IMR-90 (cell line): Measurements from ENCODE around the gene ANP32B. TPM values are rescaled to one million over a fixed set of nuclear protein-coding genes. Genes with fewer than 3 reads are reported as not detected.

Experiments used
- ATAC-seq: fragments of 200-7000 bp; cut with Tn5 transposase; 2 replicates; pipeline ENCODE4 v1.9.1; 2020; ENCODE audit warnings: low read depth, mild to moderate bottlenecking, moderate library complexity
- BruUV-seq: library from RNA; stranded (reverse); fragments of 400-500 nt; replicated peaks from 2 replicates; lab custom pipeline; 2021; lab: Mats Ljungman, UMichigan
- CTCF ChIA-PET: fragments of 300-600 bp; formaldehyde crosslinking; extraction: SDS; loops from one replicate; lab custom pipeline; 2021; ENCODE audit warnings: antibody characterized with exemption; lab: Yijun Ruan, JAX
- POLR2A ChIA-PET: fragments of 300-600 bp; sonication (Branson Sonifier 250); formaldehyde crosslinking; loops from one replicate; lab custom pipeline; 2022; ENCODE audit warnings: antibody characterized with exemption; ENCODE audit not compliant: unreplicated experiment; lab: Charles Lee
- DNase-seq: peaks from one replicate; pipeline ENCODE4 v3.0.0; 2013
- H2AFZ ChIP-seq: replicated peaks from 2 replicates; pipeline ENCODE3; 2013; ENCODE audit warnings: low read length, mild to moderate bottlenecking; ENCODE audit not compliant: poor library complexity
- H2AK5ac ChIP-seq: 2 replicates; pipeline ENCODE4 v1.6.1; 2013; ENCODE audit warnings: low read depth, low read length, inconsistent platforms
- H2AK9ac ChIP-seq: replicated peaks from 2 replicates; pipeline ENCODE3; 2013; ENCODE audit warnings: mild to moderate bottlenecking, low read depth, low read length, moderate library complexity; ENCODE audit not compliant: poor library complexity
- H2BK120ac ChIP-seq: 2 replicates; pipeline ENCODE4 v1.6.1; 2013; ENCODE audit warnings: low read depth, low read length, inconsistent platforms
- H2BK15ac ChIP-seq: 3 replicates; pipeline ENCODE4 v1.6.1; 2013; ENCODE audit warnings: low read depth, low read length, inconsistent platforms
- H2BK20ac ChIP-seq: 2 replicates; pipeline ENCODE4 v1.6.1; 2013; ENCODE audit warnings: low read depth, mild to moderate bottlenecking, inconsistent platforms, low read length, moderate library complexity
- H2BK5ac ChIP-seq: 2 replicates; pipeline ENCODE4 v1.6.1; 2013; ENCODE audit warnings: mild to moderate bottlenecking, low read depth, low read length, inconsistent platforms; ENCODE audit not compliant: poor library complexity, severe bottlenecking
- H3K14ac ChIP-seq: replicated peaks from 2 replicates; pipeline ENCODE4 v1.6.1; 2013; ENCODE audit warnings: low read depth, low read length, inconsistent platforms
- H3K18ac ChIP-seq: 2 replicates; pipeline ENCODE4 v1.6.1; 2013; ENCODE audit warnings: low read depth, low read length, control low read depth
- H3K23ac ChIP-seq: 2 replicates; pipeline ENCODE4 v1.6.1; 2013; ENCODE audit warnings: low read depth, low read length, inconsistent platforms
- H3K27ac ChIP-seq: 2 replicates; pipeline ENCODE4 v1.5.1; 2013; ENCODE audit warnings: mild to moderate bottlenecking, control low read depth, low read length; ENCODE audit not compliant: insufficient read depth
- H3K27me3 ChIP-seq: 2 replicates; pipeline ENCODE4 v1.6.1; 2013; ENCODE audit warnings: low read length; ENCODE audit not compliant: control insufficient read depth, insufficient read depth
- H3K36me3 ChIP-seq: 2 replicates; pipeline ENCODE4 v1.6.1; 2013; ENCODE audit warnings: low read length, mixed read lengths; ENCODE audit not compliant: control insufficient read depth, insufficient read depth
- H3K4ac ChIP-seq: 2 replicates; pipeline ENCODE4 v1.6.1; 2013; ENCODE audit warnings: low read depth, low read length, inconsistent platforms
- H3K4me1 ChIP-seq: 2 replicates; pipeline ENCODE4 v1.6.1; 2013; ENCODE audit warnings: low read length, mixed read lengths; ENCODE audit not compliant: control insufficient read depth, insufficient read depth
- H3K4me2 ChIP-seq: 2 replicates; pipeline ENCODE4 v1.6.1; 2013; ENCODE audit warnings: low read depth, mild to moderate bottlenecking, control low read depth, low read length, moderate library complexity
- H3K4me3 ChIP-seq: 2 replicates; pipeline ENCODE4 v1.5.1; 2013; ENCODE audit warnings: low read depth, mild to moderate bottlenecking, control low read depth, low read length, moderate library complexity; ENCODE audit not compliant: insufficient read depth
- H3K56ac ChIP-seq: 2 replicates; pipeline ENCODE4 v1.6.1; 2013; ENCODE audit warnings: low read length, inconsistent platforms; ENCODE audit not compliant: insufficient read depth; ENCODE audit errors: extremely low read depth
- H3K79me1 ChIP-seq, 2 experiments: 2 replicates each; pipeline ENCODE4 v1.6.1; 2013; ENCODE audit warnings: low read length in 2 of 2, inconsistent platforms in 1 of 2, low read depth in 1 of 2
- H3K9ac ChIP-seq: 2 replicates; pipeline ENCODE4 v1.6.1; 2013; ENCODE audit warnings: low read depth, low read length, control low read depth
- H3K9me1 ChIP-seq: 2 replicates; pipeline ENCODE4 v1.6.1; 2013; ENCODE audit warnings: low read length, inconsistent platforms; ENCODE audit not compliant: insufficient read depth
- H3K9me3 ChIP-seq: 2 replicates; pipeline ENCODE4 v1.6.1; 2013; ENCODE audit warnings: low read length; ENCODE audit not compliant: control insufficient read depth, insufficient read depth
- H4K20me1 ChIP-seq: 2 replicates; pipeline ENCODE4 v1.6.1; 2013; ENCODE audit warnings: low read length, inconsistent platforms; ENCODE audit not compliant: insufficient read depth
- H4K5ac ChIP-seq: 2 replicates; pipeline ENCODE4 v1.6.1; 2013; ENCODE audit warnings: mild to moderate bottlenecking, low read depth, low read length, control low read depth
- H4K8ac ChIP-seq, 2 experiments: 2 replicates each; pipeline ENCODE4 v1.6.1; 2013; ENCODE audit warnings: low read depth in 2 of 2, low read length in 2 of 2, control low read depth in 1 of 2, inconsistent platforms in 1 of 2
- H4K91ac ChIP-seq: 2 replicates; pipeline ENCODE4 v1.6.1; 2013; ENCODE audit warnings: low read depth, low read length, inconsistent platforms; ENCODE audit not compliant: insufficient read depth
- CEBPB ChIP-seq: IDR thresholded peaks from 2 replicates; pipeline ENCODE4 v1.6.1; 2012; ENCODE audit warnings: low read depth, low read length, improper control_type of control experiment
- CHD1 ChIP-seq: IDR thresholded peaks from 2 replicates; pipeline ENCODE4 v1.6.1; 2012; ENCODE audit warnings: low read depth, low read length, improper control_type of control experiment
- ELK1 ChIP-seq: fragments of 150-350 bp; IDR thresholded peaks from 2 replicates; pipeline ENCODE4 v1.6.1; 2016; ENCODE audit warnings: low read depth, mild to moderate bottlenecking, low read length, moderate library complexity, borderline replicate concordance
- FOS ChIP-seq: fragments of 150-350 bp; IDR thresholded peaks from 2 replicates; pipeline ENCODE4 v1.6.1; 2016; ENCODE audit warnings: low read depth, low read length
- MAFK ChIP-seq: IDR thresholded peaks from 2 replicates; pipeline ENCODE4 v1.6.1; 2012; ENCODE audit warnings: low read depth, low read length, improper control_type of control experiment
- MAZ ChIP-seq: IDR thresholded peaks from 2 replicates; pipeline ENCODE4 v1.6.1; 2012; ENCODE audit warnings: low read depth, mild to moderate bottlenecking, low read length, improper control_type of control experiment, moderate library complexity, borderline replicate concordance
- MXI1 ChIP-seq: IDR thresholded peaks from 2 replicates; pipeline ENCODE4 v1.6.1; 2012; ENCODE audit warnings: low read depth, mild to moderate bottlenecking, low read length, moderate library complexity, borderline replicate concordance
- NFE2L2 ChIP-seq: fragments of 150-350 bp; IDR thresholded peaks from 2 replicates; pipeline ENCODE4 v1.6.1; 2016; ENCODE audit warnings: low read depth, mild to moderate bottlenecking, low read length
- POLR2A ChIP-seq: IDR thresholded peaks from 2 replicates; pipeline ENCODE4 v1.6.1; 2012; ENCODE audit warnings: mild to moderate bottlenecking, low read depth, low read length
- RAD21 ChIP-seq: IDR thresholded peaks from 2 replicates; pipeline ENCODE4 v1.6.1; 2012; ENCODE audit warnings: low read length, improper control_type of control experiment
- WGBS, 2 experiments: methylation state at CpG; one replicate each; pipeline versions ENCODE4 v1.1.5 to v1.1.7; 2013; ENCODE audit warnings: missing lambda C conversion rate in 2 of 2; ENCODE audit not compliant: insufficient read length in 1 of 2; ENCODE audit errors: extremely low coverage in 2 of 2; 5-methylcytosine and 5-hydroxymethylcytosine counted together
- dilution Hi-C: fragments of 300-500 bp; cut with HindIII; formaldehyde crosslinking; loops from one replicate; pipeline ENCODE4 v1.14.3; 2018; ENCODE audit warnings: low sequenced_read_pairs; ENCODE audit not compliant: unreplicated experiment
- in situ Hi-C: fragments of 300-500 bp; cut with MboI; formaldehyde crosslinking; loops from 3 replicates; pipeline ENCODE4 v1.14.3; 2019; ENCODE audit warnings: low sequenced_read_pairs, inconsistent platforms, mixed read lengths
- intact Hi-C: fragments of 100-400 bp; cut with micrococcal nuclease; formaldehyde crosslinking; loops from 2 replicates; pipeline ENCODE4 v1.10.0; 2022
- polyA plus RNA-seq, 3 experiments: library from polyadenylated mRNA; depleted of rRNA; stranded (reverse); fragments of >200 nt; gene quantifications; 2 replicates each; pipeline ENCODE4 v1.2.3, GENCODE V29; 2012; ENCODE audit warnings: low replicate concordance in 1 of 3
- total RNA-seq: library from RNA; depleted of rRNA; stranded (reverse); fragments of >200 nt; gene quantifications from 2 replicates; pipeline ENCODE4 v1.2.3, GENCODE V29; 2012
- TF ChIP-seq, protein P1 (sequence below): fragments of 150-350 bp; IDR thresholded peaks from 2 replicates; pipeline ENCODE4 v1.6.1; 2017; ENCODE audit warnings: mild to moderate bottlenecking, antibody characterized with exemption, low read length, low read depth

The ANP32B gene
- total and polyA plus RNA-seq, 2 of the 4 experiments (the other 2 are of a cell fraction) = 3.9 to 46.8 TPM

- no peak overlapping the region for H2BK15ac ChIP-seq
- no peak for TF ChIP-seq MXI1
- TF ChIP-seq MAFK = no peak
- no peak for TF ChIP-seq CHD1
- TF ChIP-seq FOS = no peak
- TF ChIP-seq, protein P1, sequence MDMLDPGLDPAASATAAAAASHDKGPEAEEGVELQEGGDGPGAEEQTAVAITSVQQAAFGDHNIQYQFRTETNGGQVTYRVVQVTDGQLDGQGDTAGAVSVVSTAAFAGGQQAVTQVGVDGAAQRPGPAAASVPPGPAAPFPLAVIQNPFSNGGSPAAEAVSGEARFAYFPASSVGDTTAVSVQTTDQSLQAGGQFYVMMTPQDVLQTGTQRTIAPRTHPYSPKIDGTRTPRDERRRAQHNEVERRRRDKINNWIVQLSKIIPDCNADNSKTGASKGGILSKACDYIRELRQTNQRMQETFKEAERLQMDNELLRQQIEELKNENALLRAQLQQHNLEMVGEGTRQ = no peak
- TF ChIP-seq NFE2L2 = no peak
- no peak for TF ChIP-seq ELK1
- TF ChIP-seq POLR2A = no peak
- no peak for TF ChIP-seq MAZ
- no peak for TF ChIP-seq RAD21
- no peak for TF ChIP-seq CEBPB
- dilution Hi-C loops = no loop called here
- no peaks in the 10 kb centered on the region for H3K79me1 ChIP-seq
- H3K4me2 ChIP-seq = no peak overlapping the region
- no peak overlapping the region for H2AK9ac ChIP-seq
- no peak overlapping the region for H3K56ac ChIP-seq
- 57% methylated on average over 1 of the region's 1 CpG; no CpG with 5 or more reads in 1 of the 2 experiments for WGBS, 2 experiments
- H3K9me3 ChIP-seq = no peaks in the 10 kb centered on the region
- H3K9me1 ChIP-seq = no peaks in the 10 kb centered on the region
- H4K91ac ChIP-seq = no peak overlapping the region
- in situ Hi-C loops = no loop called here
- no peaks in the 10 kb centered on the region for H4K20me1 ChIP-seq
- ChIA-PET CTCF (no interaction called here), POLR2A (no interaction called here)
- no peak overlapping the region for H3K14ac ChIP-seq
- H3K27me3 ChIP-seq = no peaks in the 10 kb centered on the region
- H3K9ac ChIP-seq = no peak overlapping the region
- no peak overlapping the region for H2AK5ac ChIP-seq
- no TSS peak for BruUV-seq
- H2BK5ac ChIP-seq = no peak overlapping the region
- ATAC-seq (no peak), DNase-seq (no peak)
- H2BK120ac ChIP-seq = no peak overlapping the region
- H3K36me3 ChIP-seq = no peaks in the 10 kb centered on the region
- H2BK20ac ChIP-seq = no peak overlapping the region
- no peak overlapping the region for H2AFZ ChIP-seq
- no peak overlapping the region for H4K8ac ChIP-seq
- H3K27ac ChIP-seq = no peak overlapping the region
- H3K4me3 ChIP-seq = no peak overlapping the region
- H3K4me1 ChIP-seq = no peaks in the 10 kb centered on the region
- no peak overlapping the region for H3K23ac ChIP-seq
- H4K5ac ChIP-seq = no peak overlapping the region
- H3K4ac ChIP-seq = no peak overlapping the region
- H3K18ac ChIP-seq = no peak overlapping the region
- intact Hi-C loops = no loop called here
Measured at GRCh38 chr9:98049288-98050072, 66.3 kb downstream of the ANP32B start.
